MM.1S (cell line): Measurements from ENCODE around the gene C1orf74.

ENCODE experiments used
- DNase-seq: peaks from one replicate; pipeline ENCODE4 v3.0.0-alpha.2; 2015
- H2AFZ ChIP-seq: fragments of 300-600 bp; sonication (generic); 2 replicates; pipeline ENCODE4 v1.6.0; 2016; ENCODE audit warnings: antibody characterized with exemption, low read length
- H3F3A ChIP-seq: fragments of 300-600 bp; sonication (generic); 2 replicates; pipeline ENCODE4 v1.6.1; 2016; ENCODE audit warnings: mild to moderate bottlenecking, antibody characterized with exemption, low read length, moderate library complexity, mixed read lengths; ENCODE audit not compliant: insufficient read depth
- H3K27ac ChIP-seq: fragments of 300-600 bp; sonication (generic); 2 replicates; pipeline ENCODE4 v1.5.1; 2016; ENCODE audit warnings: mild to moderate bottlenecking, low read length
- H3K27me3 ChIP-seq: fragments of 300-600 bp; sonication (generic); replicated peaks from 2 replicates; pipeline ENCODE4 v1.6.0; 2016; ENCODE audit warnings: low read length; ENCODE audit not compliant: insufficient read depth
- H3K36me3 ChIP-seq: fragments of 300-600 bp; sonication (generic); replicated peaks from 2 replicates; pipeline ENCODE4 v1.6.1; 2016; ENCODE audit warnings: mild to moderate bottlenecking, low read length, mixed read lengths; ENCODE audit not compliant: insufficient read depth
- H3K4me1 ChIP-seq: fragments of 300-600 bp; sonication (generic); 2 replicates; pipeline ENCODE4 v1.6.1; 2016; ENCODE audit warnings: low read length, mixed read lengths
- H3K4me2 ChIP-seq: fragments of 300-600 bp; sonication (generic); 2 replicates; pipeline ENCODE4 v1.6.0; 2016; ENCODE audit warnings: low read depth, low read length
- H3K4me3 ChIP-seq: fragments of 300-600 bp; sonication (generic); 2 replicates; pipeline ENCODE4 v1.5.1; 2016; ENCODE audit warnings: low read length, mixed read lengths
- H3K79me2 ChIP-seq: fragments of 300-600 bp; sonication (generic); 2 replicates; pipeline ENCODE4 v1.6.1; 2016; ENCODE audit warnings: mixed run types, low read length, mixed read lengths
- H3K9ac ChIP-seq: fragments of 300-600 bp; sonication (generic); 2 replicates; pipeline ENCODE4 v1.6.1; 2016; ENCODE audit warnings: low read length, mixed read lengths
- H3K9me2 ChIP-seq: fragments of 300-600 bp; sonication (generic); replicated peaks from 2 replicates; pipeline ENCODE4 v1.6.1; 2016; ENCODE audit warnings: mild to moderate bottlenecking, low read length, mixed read lengths; ENCODE audit not compliant: insufficient read depth
- H3K9me3 ChIP-seq: fragments of 300-600 bp; sonication (generic); replicated peaks from 2 replicates; pipeline ENCODE4 v1.6.1; 2016; ENCODE audit warnings: mild to moderate bottlenecking, low read length, mixed read lengths; ENCODE audit not compliant: insufficient read depth
- H4K20me1 ChIP-seq: fragments of 300-600 bp; sonication (generic); 2 replicates; pipeline ENCODE4 v1.6.1; 2016; ENCODE audit warnings: mild to moderate bottlenecking, low read length, moderate library complexity, mixed read lengths; ENCODE audit not compliant: insufficient read depth
- EZH2 ChIP-seq: fragments of 300-600 bp; sonication (generic); optimal IDR thresholded peaks from 2 replicates; pipeline ENCODE3; 2017; ENCODE audit warnings: low read depth, mild to moderate bottlenecking, antibody characterized with exemption, low read length, mixed read lengths
- EZH2phosphoT487 ChIP-seq: fragments of 300-600 bp; sonication (generic); IDR thresholded peaks from 2 replicates; pipeline ENCODE4 v1.6.1; 2018; ENCODE audit warnings: antibody characterized with exemption, low read length
- TF ChIP-seq, protein P1 (sequence below): fragments of 300-600 bp; sonication (generic); IDR thresholded peaks from 2 replicates; pipeline ENCODE4 v1.5.1; 2016; ENCODE audit warnings: antibody characterized with exemption, low read length, mixed read lengths

Gene C1orf74

DNA sequence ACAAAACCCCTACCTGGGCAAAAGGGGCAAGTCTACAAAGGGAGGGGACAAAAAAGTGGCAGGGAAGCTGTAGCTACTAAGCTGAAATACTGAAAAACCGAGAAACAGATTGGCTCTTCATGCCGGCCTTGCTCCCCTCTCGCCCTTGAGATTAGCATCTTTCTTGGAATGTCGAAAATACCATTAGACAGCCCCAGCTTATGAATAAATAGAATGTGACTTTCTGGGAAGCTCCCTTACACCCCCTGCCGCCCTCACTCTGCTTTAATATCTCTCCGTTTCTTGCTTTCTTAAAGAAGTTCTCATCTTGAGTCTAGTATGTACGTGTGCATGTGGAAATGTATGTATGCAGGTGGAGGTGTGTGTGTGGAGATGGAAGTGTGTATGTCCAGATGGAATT is 14.4 kb downstream of the C1orf74 start:
- Histone ChIP-seq H3K9me2 (no peaks in the 10 kb centered on the region), H3K4me3 (peak overlapping the region; percentile 60), H4K20me1 (no peaks in the 10 kb centered on the region), H3K9me3 (no peaks in the 10 kb centered on the region), H3K27me3 (no peaks in the 10 kb centered on the region), H3K36me3 (peaks cover under 1% of the 10 kb centered on the region; the same call in 1 of the 2 replicates), H3K4me1 (peaks cover 52% of the 10 kb centered on the region), H3K9ac (peak overlapping the region; percentile 80; the same call in 1 of the 2 replicates), H2AFZ (peak overlapping the region; percentile 20; the same call in 1 of the 2 replicates), H3K4me2 (peak overlapping the region; percentile 75), H3F3A (peaks cover 42% of the 10 kb centered on the region), H3K27ac (peak overlapping the region; percentile 92; the same call in 1 of the 2 replicates), H3K79me2 (peaks cover 20% of the 10 kb centered on the region)
- DNase-seq: no peak
- TF ChIP-seq EZH2phosphoT487 (no peak), EZH2 (no peak)
- TF ChIP-seq, protein P1, sequence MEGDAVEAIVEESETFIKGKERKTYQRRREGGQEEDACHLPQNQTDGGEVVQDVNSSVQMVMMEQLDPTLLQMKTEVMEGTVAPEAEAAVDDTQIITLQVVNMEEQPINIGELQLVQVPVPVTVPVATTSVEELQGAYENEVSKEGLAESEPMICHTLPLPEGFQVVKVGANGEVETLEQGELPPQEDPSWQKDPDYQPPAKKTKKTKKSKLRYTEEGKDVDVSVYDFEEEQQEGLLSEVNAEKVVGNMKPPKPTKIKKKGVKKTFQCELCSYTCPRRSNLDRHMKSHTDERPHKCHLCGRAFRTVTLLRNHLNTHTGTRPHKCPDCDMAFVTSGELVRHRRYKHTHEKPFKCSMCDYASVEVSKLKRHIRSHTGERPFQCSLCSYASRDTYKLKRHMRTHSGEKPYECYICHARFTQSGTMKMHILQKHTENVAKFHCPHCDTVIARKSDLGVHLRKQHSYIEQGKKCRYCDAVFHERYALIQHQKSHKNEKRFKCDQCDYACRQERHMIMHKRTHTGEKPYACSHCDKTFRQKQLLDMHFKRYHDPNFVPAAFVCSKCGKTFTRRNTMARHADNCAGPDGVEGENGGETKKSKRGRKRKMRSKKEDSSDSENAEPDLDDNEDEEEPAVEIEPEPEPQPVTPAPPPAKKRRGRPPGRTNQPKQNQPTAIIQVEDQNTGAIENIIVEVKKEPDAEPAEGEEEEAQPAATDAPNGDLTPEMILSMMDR: no peak

DNA sequence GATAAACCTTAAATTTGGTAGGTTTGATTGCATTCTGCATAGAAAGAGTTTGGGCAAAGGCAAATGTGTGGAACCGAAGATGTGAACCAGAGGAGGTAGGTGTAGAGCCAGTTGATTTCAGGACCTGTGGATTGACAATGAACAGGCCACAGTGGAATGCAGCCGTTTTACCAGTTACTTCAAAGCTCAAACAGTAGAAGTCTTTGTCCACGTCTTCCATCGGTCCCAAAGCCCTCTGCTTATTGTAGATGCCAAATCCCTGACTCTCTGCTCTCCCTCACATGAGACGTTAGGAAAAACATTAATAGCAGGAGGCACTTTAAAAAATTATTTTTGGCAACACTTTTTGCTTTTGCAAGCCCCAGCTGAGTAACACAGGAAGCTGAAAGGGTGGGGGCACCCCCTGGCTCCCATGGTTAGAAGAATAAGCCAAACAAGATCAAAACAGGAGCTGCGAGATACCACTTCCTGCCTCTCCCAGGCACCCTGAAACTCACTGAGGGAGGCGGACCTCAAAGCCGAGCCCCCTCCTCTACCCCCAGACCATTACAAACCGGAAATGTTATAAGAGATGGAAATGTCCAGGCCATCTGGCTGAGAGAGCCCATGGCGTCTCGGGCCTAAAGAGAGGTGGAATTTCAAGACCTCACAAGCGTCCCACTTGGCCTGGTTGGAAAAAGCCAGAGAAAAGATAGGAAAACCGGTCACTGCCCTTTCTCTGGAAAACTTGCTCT is 15.0 kb downstream of the C1orf74 start:
- DNase-seq: peak; percentile 87
- no peaks in the 10 kb centered on the region for H3K9me2 ChIP-seq
- no peak for TF ChIP-seq EZH2
- TF ChIP-seq EZH2phosphoT487: no peak
- TF ChIP-seq, protein P1: no peak
- H3K4me1 ChIP-seq: peaks cover 46% of the 10 kb centered on the region
- H3K27ac ChIP-seq: peak overlapping the region; percentile 92
- peak overlapping the region; percentile 80 for H3K9ac ChIP-seq
- H3K27me3 ChIP-seq: no peaks in the 10 kb centered on the region
- H3K79me2 ChIP-seq: peaks cover 20% of the 10 kb centered on the region
- no peaks in the 10 kb centered on the region; the same call in 1 of the 2 replicates for H3K36me3 ChIP-seq
- H2AFZ ChIP-seq: peak overlapping the region; percentile 28
- H3K9me3 ChIP-seq: no peaks in the 10 kb centered on the region
- H4K20me1 ChIP-seq: no peaks in the 10 kb centered on the region
- peak overlapping the region; percentile 60 for H3K4me3 ChIP-seq
- peak overlapping the region; percentile 75 for H3K4me2 ChIP-seq
- peaks cover 42% of the 10 kb centered on the region for H3F3A ChIP-seq

DNA sequence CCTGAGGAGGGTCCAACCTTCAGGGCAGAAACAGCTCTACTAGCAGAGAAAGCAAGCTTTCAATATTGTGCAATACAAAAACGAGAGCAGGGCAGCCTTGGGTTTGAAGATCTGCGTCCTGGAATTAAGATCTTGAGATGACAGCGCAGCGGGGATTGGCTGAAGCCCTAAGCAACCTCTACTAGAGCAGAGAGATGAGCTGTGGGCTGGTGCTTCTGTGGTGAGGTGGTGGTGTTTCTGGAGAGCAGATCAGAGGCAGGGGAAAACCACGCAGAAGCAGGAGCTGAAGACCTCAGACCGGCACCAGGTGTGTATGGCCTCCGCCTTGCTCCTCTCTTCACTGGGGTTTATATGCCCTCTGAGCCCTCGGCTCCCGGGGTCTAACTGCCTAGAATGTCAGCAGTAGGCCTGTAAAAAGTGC is 16.0 kb downstream of the C1orf74 start:
- Histone ChIP-seq H4K20me1 (no peaks in the 10 kb centered on the region), H3K4me1 (peaks cover 36% of the 10 kb centered on the region), H3K79me2 (peaks cover 20% of the 10 kb centered on the region), H3K4me3 (peak overlapping the region; percentile 60), H3K9me2 (no peaks in the 10 kb centered on the region), H3K9ac (peak overlapping the region; percentile 80), H2AFZ (peak overlapping the region; percentile 28; the same call in 1 of the 2 replicates), H3K27ac (peak overlapping the region; percentile 92), H3K36me3 (no peaks in the 10 kb centered on the region), H3F3A (peaks cover 38% of the 10 kb centered on the region), H3K4me2 (peak overlapping the region; percentile 75), H3K9me3 (no peaks in the 10 kb centered on the region), H3K27me3 (no peaks in the 10 kb centered on the region)
- peak; percentile 98 for DNase-seq
- TF ChIP-seq EZH2phosphoT487: no peak
- TF ChIP-seq, protein P1: no peak
